ENCODE results near the gene CPNE4. TPM values are rescaled to one million over a fixed set of nuclear protein-coding genes. Genes with fewer than 3 reads are reported as not detected.

The CPNE4 gene
- total RNA-seq, 1 experiment from 2014 or later: 1.9 TPM

DNA sequence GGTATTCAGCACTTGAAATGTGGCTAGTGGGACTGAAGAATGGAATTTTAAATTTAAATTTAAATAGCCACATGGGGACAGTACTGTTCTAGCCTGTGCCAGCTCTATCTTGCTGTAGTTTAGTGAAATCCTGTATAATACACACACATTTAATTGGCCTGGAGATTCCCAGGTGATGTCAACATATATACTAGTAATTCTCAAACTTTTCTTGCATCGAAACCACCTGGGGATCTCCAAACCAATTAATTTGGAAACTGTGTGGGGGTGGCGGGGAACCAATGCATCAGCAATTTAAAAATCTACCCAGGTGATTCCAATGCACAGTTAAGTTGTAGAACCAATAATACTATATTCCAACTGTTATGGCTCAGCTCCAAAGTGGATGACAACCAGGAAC, 303.1 kb downstream of the CPNE4 start:
- Histone ChIP-seq H3K18ac (ENCODE audit: insufficient read length, low read depth, low read length) (no peak overlapping the region), H3K14ac (ENCODE audit: insufficient read depth, low read length) (no peak overlapping the region), H4K91ac (ENCODE audit: insufficient read length, low read depth, low read length) (no peak overlapping the region), H2BK120ac (ENCODE audit: low read depth, low read length, poor library complexity, severe bottlenecking) (no peak overlapping the region), H3K4me2 (ENCODE audit: insufficient read depth, insufficient read length, low read length) (no peak overlapping the region), H3K9me3 (ENCODE audit: control insufficient read depth, low read depth, low read length) (no peaks in the 10 kb centered on the region), H4K5ac (ENCODE audit: insufficient read length, low read depth, low read length) (no peak overlapping the region), H2BK5ac (ENCODE audit: insufficient read length, low read length) (no peak overlapping the region), H4K20me1 (ENCODE audit: control insufficient read depth, insufficient read depth, insufficient read length) (no peaks in the 10 kb centered on the region), H3K4me1 (ENCODE audit: insufficient read depth, low read length) (no peaks in the 10 kb centered on the region), H3K9ac (ENCODE audit: extremely low read depth, insufficient read length, low read length) (no peak overlapping the region), H3T11ph (ENCODE audit: low read length) (no peak overlapping the region), H3K79me1 (ENCODE audit: insufficient read depth, low read depth, low read length, poor library complexity, severe bottlenecking) (no peaks in the 10 kb centered on the region), H2BK12ac (ENCODE audit: insufficient read length, low read depth, low read length) (no peak overlapping the region), H3K23ac (ENCODE audit: insufficient read length, low read depth, low read length) (no peak overlapping the region), H3K56ac (ENCODE audit: insufficient read length, low read depth, low read length) (no peak overlapping the region), H4K8ac (replicated peaks; ENCODE audit: insufficient read length, low read depth, low read length) (no peak overlapping the region), H2BK15ac (ENCODE audit: low read depth, low read length) (no peak overlapping the region), H2AFZ (ENCODE audit: low read length) (no peak overlapping the region), H3K27ac (ENCODE audit: insufficient read length, low read depth, low read length) (no peak overlapping the region), H2AK5ac (ENCODE audit: insufficient read length, low read length) (no peak overlapping the region), H3K23me2 (ENCODE audit: insufficient read length, low read depth, low read length, poor library complexity, severe bottlenecking) (no peaks in the 10 kb centered on the region), H3K4ac (ENCODE audit: low read depth, low read length) (no peak overlapping the region), H3K27me3 (ENCODE audit: insufficient read depth, low read length) (no peaks in the 10 kb centered on the region), H3K79me2 (ENCODE audit: insufficient read depth, low read length) (no peaks in the 10 kb centered on the region), H2BK20ac (ENCODE audit: low read depth, low read length, poor library complexity, severe bottlenecking) (no peak overlapping the region)
- H3K9me3 Mint-ChIP-seq: no peaks in the 10 kb centered on the region
- TF ChIP-seq, protein P1, sequence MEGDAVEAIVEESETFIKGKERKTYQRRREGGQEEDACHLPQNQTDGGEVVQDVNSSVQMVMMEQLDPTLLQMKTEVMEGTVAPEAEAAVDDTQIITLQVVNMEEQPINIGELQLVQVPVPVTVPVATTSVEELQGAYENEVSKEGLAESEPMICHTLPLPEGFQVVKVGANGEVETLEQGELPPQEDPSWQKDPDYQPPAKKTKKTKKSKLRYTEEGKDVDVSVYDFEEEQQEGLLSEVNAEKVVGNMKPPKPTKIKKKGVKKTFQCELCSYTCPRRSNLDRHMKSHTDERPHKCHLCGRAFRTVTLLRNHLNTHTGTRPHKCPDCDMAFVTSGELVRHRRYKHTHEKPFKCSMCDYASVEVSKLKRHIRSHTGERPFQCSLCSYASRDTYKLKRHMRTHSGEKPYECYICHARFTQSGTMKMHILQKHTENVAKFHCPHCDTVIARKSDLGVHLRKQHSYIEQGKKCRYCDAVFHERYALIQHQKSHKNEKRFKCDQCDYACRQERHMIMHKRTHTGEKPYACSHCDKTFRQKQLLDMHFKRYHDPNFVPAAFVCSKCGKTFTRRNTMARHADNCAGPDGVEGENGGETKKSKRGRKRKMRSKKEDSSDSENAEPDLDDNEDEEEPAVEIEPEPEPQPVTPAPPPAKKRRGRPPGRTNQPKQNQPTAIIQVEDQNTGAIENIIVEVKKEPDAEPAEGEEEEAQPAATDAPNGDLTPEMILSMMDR (conservative IDR thresholded peaks at IDR 0.05): no peak
- no peaks in the 10 kb centered on the region for H3K27me3 Mint-ChIP-seq (ENCODE audit: low read depth)
- no peak overlapping the region for H3K4me3 Mint-ChIP-seq
- no CpG with 5 or more reads among the region's 2 CpGs for WGBS (ENCODE audit: extremely low coverage, insufficient read length, low lambda C conversion rate)
- H3K27ac Mint-ChIP-seq: no peak overlapping the region
- H3K36me3 Mint-ChIP-seq (ENCODE audit: insufficient read depth in 1 of 3, low read depth in 3 of 3): no peaks in the 10 kb centered on the region
- H3K4me1 Mint-ChIP-seq: peaks cover 0 to 2% of the 10 kb centered on the region in 2 experiments; a peak in 2 of 4 replicates
- DNase-seq: no peak
